Endothelial cell of umbilical vein (primary cell): ENCODE data around the gene HIGD1A. TPM values are rescaled to one million over a fixed set of nuclear protein-coding genes. Genes with fewer than 3 reads are reported as not detected.

Experiments used
- BruUV-seq: library from RNA; stranded (reverse); fragments of 400-500 nt; replicated peaks from 2 replicates; lab custom pipeline; 2021; lab: Mats Ljungman, UMichigan
- CTCF ChIA-PET: fragments of 300-600, 350-600 bp; sonication (Branson Sonifier 250); formaldehyde crosslinking; loops from one replicate; lab custom pipeline; 2021; ENCODE audit warnings: antibody characterized with exemption, inconsistent platforms; lab: Charles Lee
- POLR2A ChIA-PET: fragments of 300-600, 350-600 bp; sonication (Branson Sonifier 250); formaldehyde crosslinking; loops from one replicate; lab custom pipeline; 2021; ENCODE audit warnings: antibody characterized with exemption, inconsistent platforms; lab: Charles Lee
- DNase-seq: peaks from one replicate; pipeline ENCODE4 v3.0.0-alpha.2; 2011; ENCODE audit warnings: low read depth, low spot score
- FAIRE-seq: peaks from 2 replicates; lab custom pipeline; 2011; peaks lifted over from hg19 to GRCh38; lab: Jason Lieb, UNC
- H2AFZ ChIP-seq: 2 replicates; pipeline ENCODE4 v1.6.0; 2012; ENCODE audit warnings: low read depth, low read length, control low read depth, inconsistent platforms
- H3K27ac ChIP-seq: 2 replicates; pipeline ENCODE4 v1.5.1; 2011; ENCODE audit warnings: low read depth, mild to moderate bottlenecking, control low read depth, low read length, moderate library complexity; ENCODE audit not compliant: insufficient read depth
- H3K27me3 ChIP-seq, 2 experiments: 2 replicates each; pipeline versions ENCODE4 v1.6.0 to v1.6.1; 2011; ENCODE audit warnings: low read length in 2 of 2, mixed read lengths in 1 of 2; ENCODE audit not compliant: control insufficient read depth in 2 of 2, insufficient read depth in 2 of 2
- H3K36me3 ChIP-seq, 2 experiments: 2 replicates in 1 of 2; 3 replicates in 1 of 2; pipeline ENCODE4 v1.5.1; 2011; ENCODE audit warnings: low read length in 2 of 2, mild to moderate bottlenecking in 1 of 2, moderate library complexity in 1 of 2; ENCODE audit not compliant: control insufficient read depth in 2 of 2, insufficient read depth in 2 of 2; ENCODE audit errors: extremely low read depth in 1 of 2
- H3K4me1 ChIP-seq: 3 replicates; pipeline ENCODE4 v1.5.1; 2011; ENCODE audit warnings: mild to moderate bottlenecking, low read length; ENCODE audit not compliant: control insufficient read depth, insufficient read depth; ENCODE audit errors: extremely low read depth
- H3K4me2 ChIP-seq: 2 replicates; pipeline ENCODE4 v1.6.1; 2011; ENCODE audit warnings: low read length, control low read depth, mixed read lengths; ENCODE audit not compliant: insufficient read depth
- H3K4me3 ChIP-seq, 3 experiments: fragments of 200-600 bp in 1 of 3; sonication (generic), shearing (Covaris generic) in 1 of 3; replicated peaks in 1 of 3; 2 replicates each; pipeline ENCODE4 v1.5.1; 2011 to 2016; ENCODE audit warnings: control low read depth in 3 of 3, low read length in 3 of 3, mild to moderate bottlenecking in 2 of 3, inconsistent platforms in 1 of 3, low read depth in 1 of 3, moderate library complexity in 1 of 3; ENCODE audit not compliant: insufficient read depth in 1 of 3
- H3K79me2 ChIP-seq: 2 replicates; pipeline ENCODE4 v1.6.0; 2012; ENCODE audit warnings: low read length, inconsistent platforms; ENCODE audit not compliant: control insufficient read depth, insufficient read depth
- H3K9ac ChIP-seq: replicated peaks from 2 replicates; pipeline ENCODE3; 2011; ENCODE audit warnings: low read length, control low read depth; ENCODE audit not compliant: insufficient read depth; ENCODE audit errors: extremely low read depth
- H3K9me1 ChIP-seq: replicated peaks from 3 replicates; pipeline ENCODE4 v1.6.0; 2011; ENCODE audit warnings: mild to moderate bottlenecking, low read length; ENCODE audit not compliant: control insufficient read depth, insufficient read depth; ENCODE audit errors: extremely low read depth
- H3K9me3 ChIP-seq: replicated peaks from 2 replicates; pipeline ENCODE4 v1.5.1; 2012; ENCODE audit warnings: low read length, inconsistent platforms; ENCODE audit not compliant: control insufficient read depth, insufficient read depth
- H4K20me1 ChIP-seq: replicated peaks from 2 replicates; pipeline ENCODE3; 2011; ENCODE audit warnings: mild to moderate bottlenecking, low read length; ENCODE audit not compliant: control insufficient read depth, insufficient read depth; ENCODE audit errors: extremely low read depth
- CTCF ChIP-seq, 2 donors: IDR thresholded peaks; 1 replicate in 1 of 2; 2 replicates in 1 of 2; pipeline ENCODE4 v1.5.1; 2011; ENCODE audit warnings: low read length in 2 of 2, mild to moderate bottlenecking in 2 of 2, moderate library complexity in 2 of 2, control low read depth in 1 of 2, inconsistent platforms in 1 of 2, low read depth in 1 of 2; ENCODE audit not compliant: insufficient read depth in 1 of 2; ENCODE audit errors: extremely low read depth in 1 of 2
- EZH2 ChIP-seq: IDR thresholded peaks from 2 replicates; pipeline ENCODE4 v1.6.1; 2012; ENCODE audit warnings: borderline replicate concordance, low read depth, mild to moderate bottlenecking, moderate library complexity, low read length, inconsistent platforms; ENCODE audit not compliant: severe bottlenecking
- FOS ChIP-seq: IDR thresholded peaks from 2 replicates; pipeline ENCODE4 v1.6.1; 2011; ENCODE audit warnings: mild to moderate bottlenecking, low read length, moderate library complexity, borderline replicate concordance; ENCODE audit not compliant: insufficient read depth
- GATA2 ChIP-seq: IDR thresholded peaks from 2 replicates; pipeline ENCODE4 v1.7.0; 2011; ENCODE audit warnings: low read depth, mild to moderate bottlenecking, moderate library complexity, mixed read lengths, low read length; ENCODE audit not compliant: insufficient read length, insufficient read depth
- JUN ChIP-seq: IDR thresholded peaks from 2 replicates; pipeline ENCODE4 v1.6.1; 2011; ENCODE audit warnings: borderline replicate concordance, low read depth; ENCODE audit not compliant: insufficient read length, insufficient read depth
- MYC ChIP-seq: IDR thresholded peaks from one replicate; pipeline ENCODE4 v1.6.1; 2011; ENCODE audit warnings: mild to moderate bottlenecking, low read depth, low read length
- POLR2A ChIP-seq: IDR thresholded peaks from 2 replicates; pipeline ENCODE4 v1.6.1; 2012; ENCODE audit warnings: low read depth, mild to moderate bottlenecking, control low read depth, low read length
- POLR2AphosphoS5 ChIP-seq: IDR thresholded peaks from 2 replicates; pipeline ENCODE4 v1.6.1; 2012; ENCODE audit warnings: low read depth, mild to moderate bottlenecking, control low read depth, low read length, moderate library complexity; ENCODE audit not compliant: insufficient read depth
- dilution Hi-C: fragments of 300-500 bp; cut with MboI; formaldehyde crosslinking; loops from one replicate; pipeline ENCODE4 v1.15.0; 2019; ENCODE audit warnings: low sequenced_read_pairs; ENCODE audit not compliant: extremely low pct_ligation_motif_present
- intact Hi-C: fragments of 100-400 bp; cut with micrococcal nuclease; formaldehyde crosslinking; loops from one replicate; pipeline ENCODE4 v1.10.0; 2022
- polyA plus RNA-seq, 4 experiments: library from polyadenylated mRNA; depleted of rRNA in 3 of 4; stranded (reverse) in 3 of 4; unstranded in 1 of 4; fragments of >200 nt; gene quantifications; 2 replicates each; pipeline versions ENCODE4 v1.2.1 to v1.2.3, GENCODE V29; 2011 to 2012; ENCODE audit warnings: missing spikeins in 1 of 4
- total RNA-seq: library from RNA; stranded (reverse); gene quantifications from 2 replicates; pipeline ENCODE4 v1.2.3, GENCODE V29; 2021
- TF ChIP-seq, protein P1 (sequence below): IDR thresholded peaks from 2 replicates; pipeline ENCODE4 v1.6.1; 2011; ENCODE audit not compliant: insufficient read depth, insufficient read length

The HIGD1A gene
- total and polyA plus RNA-seq, 2 donors (not counting 3 experiments of a cell fraction or from before 2014, with no cell fraction given) = 59.5 to 68.9 TPM

GRCh38 chr3:42852441-42852840, 48.2 kb upstream of the HIGD1A start:
- H3K36me3 ChIP-seq = no peaks in the 10 kb centered on the region
- H3K9me1 ChIP-seq = no peaks in the 10 kb centered on the region
- ChIA-PET CTCF (interaction anchor here (1.8 to 5.4 kb wide), 2 partner anchors 13 to 17 kb away, joined by 4 to 27 read pairs; no protein-coding TSS in a partner anchor), POLR2A (no interaction called here)
- H3K27ac ChIP-seq = no peak overlapping the region
- H3K4me2 ChIP-seq = no peak overlapping the region
- no peaks in the 10 kb centered on the region for H4K20me1 ChIP-seq
- no peaks in the 10 kb centered on the region for H3K79me2 ChIP-seq
- intact Hi-C loops = no loop called here
- no peaks in the 10 kb centered on the region for H3K9me3 ChIP-seq
- DNase-seq = no peak
- no peak for FAIRE-seq
- peaks cover 1 to 7% of the 10 kb centered on the region in 2 experiments for H3K27me3 ChIP-seq
- no peaks in the 10 kb centered on the region for H3K4me1 ChIP-seq
- H2AFZ ChIP-seq = no peak overlapping the region
- no peak overlapping the region for H3K9ac ChIP-seq
- dilution Hi-C loops = no loop called here
- no TSS peak for BruUV-seq
- no peak for TF ChIP-seq POLR2AphosphoS5
- TF ChIP-seq, protein P1, sequence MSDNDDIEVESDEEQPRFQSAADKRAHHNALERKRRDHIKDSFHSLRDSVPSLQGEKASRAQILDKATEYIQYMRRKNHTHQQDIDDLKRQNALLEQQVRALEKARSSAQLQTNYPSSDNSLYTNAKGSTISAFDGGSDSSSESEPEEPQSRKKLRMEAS = no peak
- no peak for TF ChIP-seq POLR2A
- no peak for TF ChIP-seq FOS
- no peak for TF ChIP-seq MYC
- TF ChIP-seq GATA2 = no peak
- TF ChIP-seq JUN = no peak
- no peak for TF ChIP-seq CTCF (IDR thresholded peaks at IDR 0.05; ENCODE audit: extremely low read depth in 1 of 2, insufficient read depth in 1 of 2, low read depth in 1 of 2, low read length in 2 of 2)
- no peak for TF ChIP-seq EZH2
- no peak overlapping the region for H3K4me3 ChIP-seq
